HEK293 (cell line): Measurements from ENCODE around the gene CHIT1.
"Not testable (repeated sequence)": the region's sequence is repeated elsewhere in the genome, so short reads cannot be mapped to it uniquely, and the experiment has no call there.

Source experiments
- CTCF ChIA-PET: fragments of 350-600 bp; formaldehyde crosslinking; extraction: SDS; loops from one replicate; lab custom pipeline; 2021; ENCODE audit warnings: antibody characterized with exemption; lab: Yijun Ruan, JAX
- POLR2A ChIA-PET: fragments of 300-600 bp; formaldehyde crosslinking; extraction: SDS; loops from one replicate; lab custom pipeline; 2020; ENCODE audit warnings: antibody characterized with exemption, inconsistent platforms; lab: Yijun Ruan, JAX
- H3K27ac ChIP-seq: fragments of 200-500 bp; sonication (Bioruptor generic); 2 replicates; pipeline ENCODE4 v1.5.1; 2014; ENCODE audit warnings: low read depth, low read length, control low read depth, inconsistent platforms; ENCODE audit errors: extremely low read depth
- H3K36me3 ChIP-seq, 2 experiments: fragments of 200-500 bp in 1 of 2; sonication (Bioruptor generic) in 1 of 2; 1 replicate in 1 of 2; 2 replicates in 1 of 2; pipeline ENCODE4 v1.5.1; 2014 to 2017; ENCODE audit warnings: inconsistent platforms in 2 of 2, low read length in 2 of 2; ENCODE audit not compliant: control insufficient read depth in 2 of 2, insufficient read depth in 1 of 2
- H3K4me1 ChIP-seq: fragments of 200-500 bp; sonication (Bioruptor generic); 2 replicates; pipeline ENCODE4 v1.5.1; 2014; ENCODE audit warnings: mild to moderate bottlenecking, low read length, inconsistent platforms; ENCODE audit not compliant: control insufficient read depth, insufficient read depth
- H3K4me3 ChIP-seq: 2 replicates; pipeline ENCODE4 v1.5.1; 2011; ENCODE audit warnings: low read depth, mild to moderate bottlenecking, control low read depth, low read length, moderate library complexity
- H3K9me3 ChIP-seq: fragments of 200-500 bp; sonication (Bioruptor generic); 2 replicates; pipeline ENCODE4 v1.5.1; 2014; ENCODE audit warnings: low read depth, low read length, inconsistent platforms; ENCODE audit not compliant: control insufficient read depth, insufficient read depth
- AEBP2 ChIP-seq: fragments of 450-650 bp; formaldehyde crosslinking; IDR thresholded peaks from 2 replicates; pipeline ENCODE4 v1.5.1; 2016; ENCODE audit warnings: missing biosample characterization, missing genetic modification characterization, borderline replicate concordance
- HOXC10 ChIP-seq: sonication (generic); formaldehyde crosslinking; IDR thresholded peaks from 2 replicates; pipeline ENCODE4 v1.8.1; 2023; ENCODE audit warnings: mild to moderate bottlenecking, missing genetic modification reagents
- MZF1 ChIP-seq: fragments of 450-650 bp; formaldehyde crosslinking; IDR thresholded peaks from 2 replicates; pipeline ENCODE4 v1.5.1; 2017; ENCODE audit warnings: missing biosample characterization, missing genetic modification characterization, borderline replicate concordance
- SETDB1 ChIP-seq: IDR thresholded peaks from one replicate; pipeline ENCODE4 v1.6.1; 2017; ENCODE audit warnings: mild to moderate bottlenecking, low read length, moderate library complexity, mixed read lengths; ENCODE audit not compliant: insufficient read length
- WT1 ChIP-seq: fragments of 450-650 bp; formaldehyde crosslinking; IDR thresholded peaks from 2 replicates; pipeline ENCODE4 v1.5.1; 2016; ENCODE audit warnings: missing biosample characterization, missing genetic modification characterization
- ZBTB17 ChIP-seq: fragments of 450-650 bp; formaldehyde crosslinking; IDR thresholded peaks from 2 replicates; pipeline ENCODE4 v1.5.1; 2016; ENCODE audit warnings: missing biosample characterization, missing genetic modification characterization
- ZFHX2 ChIP-seq: fragments of 450-650 bp; formaldehyde crosslinking; conservative IDR thresholded peaks from 2 replicates; pipeline ENCODE4 v1.5.1; 2016; ENCODE audit warnings: missing biosample characterization, missing genetic modification characterization
- ZFP69B ChIP-seq: fragments of 450-650 bp; formaldehyde crosslinking; IDR thresholded peaks from 2 replicates; pipeline ENCODE4 v1.5.1; 2016; ENCODE audit warnings: missing biosample characterization, missing genetic modification characterization
- ZNF132 ChIP-seq: fragments of 450-650 bp; formaldehyde crosslinking; IDR thresholded peaks from 2 replicates; pipeline ENCODE4 v1.5.1; 2017; ENCODE audit warnings: missing biosample characterization, missing genetic modification characterization, borderline replicate concordance
- ZNF239 ChIP-seq: fragments of 450-650 bp; formaldehyde crosslinking; IDR thresholded peaks from 2 replicates; pipeline ENCODE4 v1.5.1; 2016; ENCODE audit warnings: missing biosample characterization, missing genetic modification characterization
- ZNF426 ChIP-seq: fragments of 450-650 bp; formaldehyde crosslinking; IDR thresholded peaks from 2 replicates; pipeline ENCODE4 v1.5.1; 2017; ENCODE audit warnings: missing biosample characterization, missing genetic modification characterization, mild to moderate bottlenecking, inconsistent platforms, moderate library complexity
- ZNF639 ChIP-seq: fragments of 450-650 bp; formaldehyde crosslinking; IDR thresholded peaks from 2 replicates; pipeline ENCODE4 v1.5.1; 2016; ENCODE audit warnings: missing biosample characterization, missing genetic modification characterization
- ZNF776 ChIP-seq: fragments of 450-650 bp; formaldehyde crosslinking; IDR thresholded peaks from 2 replicates; pipeline ENCODE4 v1.5.0; 2017; ENCODE audit warnings: missing biosample characterization, missing genetic modification characterization, borderline replicate concordance
- TF ChIP-seq, protein P1 (sequence below): fragments of 450-650 bp; formaldehyde crosslinking; IDR thresholded peaks from 2 replicates; pipeline ENCODE4 v1.5.1; 2016; ENCODE audit warnings: missing biosample characterization, missing genetic modification characterization, low read depth

CHIT1 gene

DNA sequence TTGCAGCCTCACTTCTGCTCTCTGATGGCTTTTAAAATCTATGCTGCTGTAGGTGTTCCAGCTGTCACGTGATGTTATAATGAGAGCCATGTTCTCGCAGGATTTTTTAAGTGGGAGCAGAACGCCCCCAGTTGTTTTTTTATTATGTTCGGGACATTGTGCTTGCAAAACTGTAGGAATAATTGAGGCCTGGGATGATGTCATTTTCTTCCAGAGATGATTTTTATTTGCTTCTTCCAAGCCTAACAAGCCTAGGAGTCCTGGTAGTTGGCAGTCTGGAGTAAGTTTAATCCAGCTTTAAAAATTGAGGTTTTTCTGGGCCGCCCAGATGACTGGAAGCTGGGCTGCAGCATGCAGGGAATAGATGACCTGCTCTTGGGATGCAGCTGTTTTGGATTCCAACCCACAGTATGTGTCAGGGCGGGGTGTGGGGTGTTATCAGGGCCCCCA lies 34.6 kb upstream of the CHIT1 start (continued):
- TF ChIP-seq AEBP2 (no peak), WT1 (tag by site-specific recombination) (no peak), ZNF639 (tag by site-specific recombination) (no peak), ZNF132 (tag by site-specific recombination) (no peak), ZNF776 (tag by site-specific recombination) (no peak), ZNF239 (tag by site-specific recombination) (no peak), ZFHX2 (peak; percentile 92), MZF1 (tag by site-specific recombination) (no peak), ZNF426 (tag by site-specific recombination) (no peak)
- TF ChIP-seq, protein P1, sequence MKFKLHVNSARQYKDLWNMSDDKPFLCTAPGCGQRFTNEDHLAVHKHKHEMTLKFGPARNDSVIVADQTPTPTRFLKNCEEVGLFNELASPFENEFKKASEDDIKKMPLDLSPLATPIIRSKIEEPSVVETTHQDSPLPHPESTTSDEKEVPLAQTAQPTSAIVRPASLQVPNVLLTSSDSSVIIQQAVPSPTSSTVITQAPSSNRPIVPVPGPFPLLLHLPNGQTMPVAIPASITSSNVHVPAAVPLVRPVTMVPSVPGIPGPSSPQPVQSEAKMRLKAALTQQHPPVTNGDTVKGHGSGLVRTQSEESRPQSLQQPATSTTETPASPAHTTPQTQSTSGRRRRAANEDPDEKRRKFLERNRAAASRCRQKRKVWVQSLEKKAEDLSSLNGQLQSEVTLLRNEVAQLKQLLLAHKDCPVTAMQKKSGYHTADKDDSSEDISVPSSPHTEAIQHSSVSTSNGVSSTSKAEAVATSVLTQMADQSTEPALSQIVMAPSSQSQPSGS (tag by site-specific recombination), result peak; percentile 64

GRCh38 chr1:203263496-203263895 lies 34.0 kb upstream of the CHIT1 start:
- Histone ChIP-seq H3K9me3 (no peaks in the 10 kb centered on the region), H3K4me3 (no peak overlapping the region), H3K27ac (no peak overlapping the region), H3K36me3 (no peaks in the 10 kb centered on the region), H3K4me1 (no peaks in the 10 kb centered on the region)
- ChIA-PET POLR2A (no interaction called here), CTCF (interaction anchor here (0.6 to 13.1 kb wide), 3 partner anchors 79 to 228 kb away, joined by 3 to 526 read pairs (median 3); partner anchors contain the start of gene PPFIA4)
- peak; percentile 39; the same call in 1 of the 2 replicates for TF ChIP-seq ZBTB17 (tag by site-specific recombination)
- TF ChIP-seq HOXC10 (CRISPR knock-in tag), result no peak

DNA sequence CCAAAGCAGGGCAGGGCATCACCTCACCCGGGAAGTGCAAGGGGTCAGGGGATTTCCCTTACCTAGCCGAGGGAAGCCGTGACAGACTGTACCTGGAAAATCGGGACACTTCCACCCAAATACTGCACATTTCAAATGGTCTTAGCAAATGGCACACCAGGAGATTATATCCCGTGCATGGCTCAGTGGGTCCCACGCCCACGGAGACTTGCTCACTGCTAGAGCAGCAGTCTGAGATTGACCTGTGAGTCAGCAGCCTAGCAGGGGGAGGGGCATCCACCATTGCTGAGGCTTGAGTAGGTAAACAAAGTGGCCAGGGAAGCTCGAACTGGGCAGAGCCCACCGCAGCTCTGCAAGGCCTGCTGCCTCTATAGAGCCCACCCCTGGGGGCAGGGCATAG lies 27.2 kb upstream of the CHIT1 start:
- H3K4me1 ChIP-seq, H3K36me3 ChIP-seq, H3K27ac ChIP-seq, POLR2A ChIA-PET, H3K4me3 ChIP-seq, H3K9me3 ChIP-seq: not testable (repeated sequence)
- CTCF ChIA-PET, result interaction anchor here (1.2 to 1.8 kb wide), 2 partner anchors 11 to 217 kb away, joined by 5 to 9 read pairs; no protein-coding TSS in a partner anchor
- TF ChIP-seq SETDB1 (peak; percentile 19), ZFP69B (tag by site-specific recombination) (0 out of 2 replicates have a peak, but pooled peaks have one; percentile 23), ZFHX2 (peak; percentile 46)

DNA sequence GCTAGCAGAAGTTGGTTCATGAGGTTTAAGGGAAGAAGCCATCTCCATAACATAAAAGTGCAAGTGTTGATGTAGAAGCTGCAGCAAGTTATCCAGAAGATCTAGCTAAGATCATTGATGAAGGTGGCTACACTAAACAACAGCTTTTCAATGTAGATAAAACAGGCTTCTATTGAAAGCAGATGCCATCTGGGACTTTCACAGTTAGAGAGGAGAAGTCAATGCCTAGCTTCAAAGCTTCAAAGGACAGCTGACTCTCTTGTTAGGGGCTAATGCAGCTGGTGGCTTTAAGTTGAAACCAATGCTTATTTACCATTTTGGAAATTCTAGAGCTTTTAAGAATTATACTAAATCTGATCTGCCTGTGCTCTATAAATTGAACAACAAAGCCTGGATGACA lies 25.3 kb upstream of the CHIT1 start:
- H3K27ac ChIP-seq, POLR2A ChIA-PET: not testable (repeated sequence)
- CTCF ChIA-PET, result interaction anchor here (0.6 to 2.2 kb wide), 5 partner anchors 13 to 215 kb away, joined by 3 to 12 read pairs (median 4); no protein-coding TSS in a partner anchor

More for the DNA sequence above, 25.3 kb upstream of the CHIT1 start:
- H3K4me3 ChIP-seq, H3K9me3 ChIP-seq, H3K36me3 ChIP-seq, H3K4me1 ChIP-seq: not testable (repeated sequence)
